ENCODE data around the gene TMEM273.
"Not testable (repeated sequence)": the region's sequence is repeated elsewhere in the genome, so short reads cannot be mapped to it uniquely, and the experiment has no call there.

TMEM273 gene

DNA sequence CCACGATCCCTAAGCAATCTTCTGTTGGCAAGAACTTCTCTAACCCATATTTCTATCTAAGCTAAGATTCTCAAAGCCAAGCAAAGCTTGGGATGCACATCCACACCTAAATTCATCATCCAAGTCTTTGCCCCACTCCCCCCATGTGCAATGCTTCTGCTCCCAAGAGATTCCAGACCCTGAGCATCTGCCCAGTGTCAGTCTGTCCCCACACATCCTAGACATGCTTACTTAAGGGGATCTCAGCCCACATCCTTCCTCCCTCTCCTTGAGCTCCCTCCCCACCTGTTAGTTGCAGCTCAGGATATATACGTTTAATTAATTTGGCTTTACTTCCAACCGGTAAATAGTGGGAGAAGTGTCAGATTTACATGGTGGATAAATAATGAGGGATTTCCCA is 17.0 kb upstream of the TMEM273 start:
- peak; percentile 76 for DNase-seq (ENCODE audit: low spot score)

DNA sequence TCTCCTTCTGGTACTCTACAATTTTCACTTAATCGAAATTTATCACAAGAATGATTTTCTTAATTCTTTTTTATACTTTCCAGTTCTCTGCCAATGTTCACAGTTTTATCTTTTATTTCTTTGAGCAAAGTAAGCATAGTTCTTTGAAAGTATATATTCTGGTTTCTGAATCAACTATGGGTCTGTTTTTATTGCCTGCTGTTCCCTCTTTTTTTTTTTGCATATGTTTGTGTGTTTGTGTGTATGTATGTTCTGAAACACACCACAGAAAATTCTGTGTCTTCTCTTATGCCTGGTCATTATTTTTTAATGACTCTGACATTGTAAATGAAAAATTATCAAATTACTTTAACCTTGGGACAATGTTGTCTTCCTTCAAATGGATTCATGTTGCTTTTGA is 15.9 kb upstream of the TMEM273 start:
- no peak for DNase-seq (ENCODE audit: low spot score)

DNA sequence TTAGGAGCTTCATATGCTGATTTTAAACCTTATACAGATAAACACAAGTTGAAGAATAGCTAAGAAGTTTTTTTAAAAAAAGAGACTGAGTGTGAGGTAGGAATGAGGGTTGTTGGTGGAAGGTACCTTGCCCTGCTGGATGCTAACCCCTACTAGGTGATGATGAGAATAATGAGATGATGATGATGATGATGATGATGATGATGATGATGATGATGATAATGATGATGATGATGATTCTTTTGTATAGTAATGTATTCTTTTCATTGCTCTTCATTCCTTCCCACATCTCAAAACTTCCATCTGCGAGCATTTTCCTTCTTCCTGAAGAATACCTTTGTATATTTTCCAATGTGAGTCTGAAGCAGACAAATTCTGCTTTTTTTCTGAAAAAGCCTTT is 14.1 kb upstream of the TMEM273 start:
- DNase-seq (ENCODE audit: low spot score), result no peak

DNA sequence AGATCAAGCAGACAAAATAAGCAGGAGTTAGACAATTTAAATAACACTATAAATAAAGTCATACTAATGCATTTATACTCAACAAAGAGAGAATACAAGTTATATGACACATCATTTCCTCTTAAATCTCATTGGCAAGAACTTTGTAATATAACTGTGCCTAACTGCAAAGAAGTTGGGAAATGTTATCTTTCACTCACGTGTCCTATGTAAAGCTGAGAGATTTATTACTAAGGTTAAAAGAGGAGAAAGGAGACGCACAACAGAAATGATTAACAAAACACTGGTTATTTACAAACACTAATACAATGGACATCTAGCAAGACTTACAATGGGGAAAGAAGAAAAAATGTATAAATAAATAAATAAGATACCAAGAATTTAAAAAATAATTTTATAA is 12.7 kb upstream of the TMEM273 start:
- DNase-seq (ENCODE audit: low spot score), result no peak

DNA sequence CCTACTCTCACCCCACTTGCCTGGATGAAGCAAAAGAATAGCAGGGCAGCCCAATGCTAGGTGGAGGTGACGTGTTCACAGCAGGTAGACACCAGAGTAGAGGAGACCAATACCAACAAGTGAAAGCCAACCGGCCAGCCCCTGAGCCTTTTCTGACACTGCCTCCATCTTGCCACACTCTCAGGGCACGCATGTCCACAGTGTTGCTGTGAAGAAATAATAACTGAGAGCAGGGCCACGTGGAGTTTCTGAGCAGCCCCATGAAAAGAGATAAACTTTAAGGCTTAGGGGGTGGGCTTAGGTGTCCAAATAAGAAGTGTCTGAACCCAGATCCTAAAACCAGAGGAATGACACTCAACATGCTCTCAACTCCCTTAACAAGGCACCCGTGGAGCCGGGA is 9.0 kb upstream of the TMEM273 start:
- no peak for DNase-seq (ENCODE audit: low spot score)

DNA sequence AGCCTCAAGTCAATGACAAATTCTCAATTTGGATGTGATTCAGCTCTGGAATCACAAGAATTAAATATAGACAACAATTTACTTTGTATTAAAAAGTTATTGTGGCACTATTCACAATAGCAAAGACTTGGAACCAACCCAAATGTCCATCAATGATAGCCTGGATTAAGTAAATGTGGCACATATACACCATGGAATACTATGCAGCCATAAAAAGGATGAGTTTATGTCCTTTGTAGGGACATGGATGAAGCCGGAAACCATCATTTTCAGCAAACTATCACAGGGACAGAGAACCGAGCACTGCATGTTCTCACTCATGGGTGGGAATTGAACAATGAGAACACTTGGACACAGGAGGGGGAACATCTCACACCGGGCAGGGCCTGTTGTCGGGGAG is 7.7 kb upstream of the TMEM273 start:
- DNase-seq (ENCODE audit: low spot score), result not testable (repeated sequence)

DNA sequence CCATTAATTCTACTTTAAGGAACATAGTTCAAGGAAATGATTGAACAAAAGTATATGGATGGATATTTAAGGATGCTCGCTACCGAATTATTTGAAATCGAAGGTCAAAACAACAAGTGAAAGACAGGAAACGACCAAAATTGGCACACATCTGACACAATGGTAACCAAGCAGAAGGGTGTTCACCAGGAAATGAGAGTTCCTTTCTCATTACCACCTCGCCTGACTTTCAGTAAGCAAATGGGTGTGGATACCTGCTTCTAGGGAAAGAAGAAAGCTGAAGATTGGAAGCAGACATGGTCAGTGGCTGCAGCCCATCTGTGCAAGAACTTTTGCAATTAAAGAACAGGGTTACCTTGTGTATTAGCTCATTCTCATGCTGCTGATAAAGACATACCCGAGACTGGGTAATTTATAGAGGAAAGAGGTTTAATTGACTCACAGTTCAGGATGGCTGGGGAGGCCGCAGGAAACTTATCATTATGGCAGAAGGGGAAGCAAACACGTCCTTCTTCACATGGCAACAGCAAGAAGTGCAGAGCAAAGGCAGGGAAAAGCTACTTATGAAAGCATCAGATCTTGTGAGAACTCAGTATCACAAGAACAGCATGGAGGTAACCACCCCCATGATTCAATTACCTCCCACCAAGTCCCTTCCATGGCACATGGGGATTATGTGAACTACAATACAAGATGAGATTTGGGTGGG is 6.2 kb upstream of the TMEM273 start:
- no peak for DNase-seq (ENCODE audit: low spot score)

DNA sequence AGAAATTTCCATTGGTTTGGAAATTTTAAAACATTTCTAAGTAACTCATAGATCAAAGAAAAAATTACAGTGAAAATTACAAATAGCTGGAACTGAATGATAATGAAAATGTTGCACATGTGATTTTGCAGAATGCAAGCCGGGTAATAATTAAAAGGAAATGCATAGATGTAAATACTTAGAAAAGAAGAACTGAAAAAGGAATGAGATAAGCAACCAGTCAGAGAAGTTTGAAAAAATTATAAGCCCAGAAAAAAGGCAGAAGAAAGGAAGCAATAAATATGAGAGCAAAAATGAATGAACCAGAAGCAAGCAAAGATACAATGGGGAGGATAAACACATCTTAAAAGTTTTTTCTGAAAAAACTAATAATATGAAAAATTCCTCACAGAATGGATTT is 3.2 kb upstream of the TMEM273 start:
- DNase-seq (ENCODE audit: low spot score), result no peak

DNA sequence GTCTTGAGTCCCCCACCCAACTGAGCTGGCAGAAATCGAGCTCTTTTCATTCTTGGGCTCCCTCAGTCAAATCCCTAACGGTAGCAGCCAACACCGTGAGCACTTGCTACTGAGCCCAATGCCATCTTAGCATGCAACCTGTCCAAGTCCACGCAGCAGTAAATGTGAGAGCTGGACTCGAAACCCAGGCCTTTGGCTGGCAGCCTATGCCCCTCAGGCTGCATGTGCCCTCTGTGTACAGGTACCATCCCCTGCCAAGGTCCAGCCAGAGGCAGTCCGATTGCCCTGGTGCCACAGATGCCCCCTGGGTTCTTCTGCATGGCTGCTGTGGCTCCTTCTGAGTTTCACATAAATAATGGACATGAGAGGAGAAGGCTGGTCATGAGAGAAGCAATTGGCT is 1.2 kb upstream of the TMEM273 start:
- DNase-seq (ENCODE audit: low spot score), result no peak

DNA sequence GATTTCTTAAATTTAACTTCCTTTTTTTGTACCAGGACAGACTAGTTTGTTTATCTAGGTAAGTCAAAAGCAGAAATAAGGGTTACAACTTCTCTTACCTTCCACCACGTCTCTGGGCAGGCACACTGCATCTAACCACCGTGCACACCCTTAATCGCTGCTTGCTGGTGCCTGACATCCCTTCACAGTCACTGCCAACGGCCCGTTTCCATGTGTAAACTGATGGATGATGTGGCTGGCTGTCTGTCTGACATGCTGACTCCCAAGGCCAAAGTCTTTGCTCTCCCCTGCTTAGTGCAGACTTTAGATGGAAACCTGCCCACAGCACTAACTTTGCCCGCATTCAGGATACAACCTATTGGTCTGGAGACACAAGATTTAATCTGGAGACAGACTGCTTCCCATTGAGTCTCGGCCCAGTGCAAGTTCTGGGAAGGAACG is 1.1 kb downstream of the TMEM273 start:
- DNase-seq (ENCODE audit: low spot score), result no peak

DNA sequence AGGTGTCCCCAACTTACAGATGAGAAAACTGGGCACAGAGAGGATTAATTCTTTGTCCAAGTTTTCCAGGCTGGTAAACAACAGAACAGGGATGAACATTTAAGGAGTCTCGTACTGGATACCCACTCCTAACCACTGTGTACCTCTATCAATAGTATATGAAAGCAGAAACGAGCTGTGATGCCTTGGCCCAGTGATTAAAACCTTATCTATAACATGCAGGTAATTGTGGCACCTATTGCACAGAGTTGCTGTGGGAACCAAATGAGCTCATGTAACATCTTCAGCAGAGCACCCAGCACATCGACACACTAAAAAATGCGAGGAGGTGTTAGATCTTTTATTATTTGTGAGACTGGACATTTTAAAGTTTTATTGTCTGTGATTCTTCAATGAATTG is 1.6 kb downstream of the TMEM273 start:
- no peak for DNase-seq (ENCODE audit: low spot score)

DNA sequence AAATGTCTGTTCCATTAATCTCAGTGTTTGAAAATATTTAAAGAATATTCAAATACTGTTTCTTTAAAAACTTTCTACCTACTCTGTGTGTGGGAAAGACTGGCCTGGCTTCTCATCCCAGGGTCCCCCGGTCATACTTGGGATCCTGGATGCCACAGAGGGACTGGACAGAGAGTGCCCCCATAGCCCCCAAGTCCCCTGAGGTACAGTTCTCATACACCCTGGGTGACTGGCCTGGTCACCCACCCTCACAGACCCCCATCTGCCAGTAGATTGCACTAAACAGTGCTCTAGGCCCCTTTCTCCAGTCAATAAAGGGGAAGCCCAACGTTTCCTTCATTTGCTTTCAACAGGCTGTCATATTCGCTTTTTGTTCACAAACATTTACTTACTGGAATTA is 3.0 kb downstream of the TMEM273 start:
- no peak for DNase-seq (ENCODE audit: low spot score)

DNA sequence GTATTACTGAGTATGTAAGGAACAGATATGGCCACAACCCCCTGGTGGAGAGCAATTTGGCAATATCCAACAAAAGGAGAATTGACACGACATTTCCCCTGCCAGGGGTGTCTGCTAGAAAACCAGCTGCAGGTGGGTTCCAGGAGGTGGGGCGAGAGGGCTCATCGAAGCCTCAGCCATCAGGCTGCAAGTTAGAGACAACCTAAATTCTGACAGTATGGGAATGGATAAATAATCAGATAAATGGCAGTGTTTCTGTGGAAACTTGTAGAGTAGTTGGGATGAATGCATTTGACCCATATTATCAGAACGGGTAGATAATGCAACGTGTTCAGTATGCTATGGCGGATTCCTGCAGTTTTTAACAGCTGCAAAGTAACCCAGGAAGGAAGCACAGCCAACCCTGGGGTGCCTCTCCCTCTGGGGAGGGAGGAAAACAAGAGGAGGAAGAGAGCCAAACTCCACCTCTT is 3.5 kb downstream of the TMEM273 start:
- no peak for DNase-seq (ENCODE audit: low spot score)

DNA sequence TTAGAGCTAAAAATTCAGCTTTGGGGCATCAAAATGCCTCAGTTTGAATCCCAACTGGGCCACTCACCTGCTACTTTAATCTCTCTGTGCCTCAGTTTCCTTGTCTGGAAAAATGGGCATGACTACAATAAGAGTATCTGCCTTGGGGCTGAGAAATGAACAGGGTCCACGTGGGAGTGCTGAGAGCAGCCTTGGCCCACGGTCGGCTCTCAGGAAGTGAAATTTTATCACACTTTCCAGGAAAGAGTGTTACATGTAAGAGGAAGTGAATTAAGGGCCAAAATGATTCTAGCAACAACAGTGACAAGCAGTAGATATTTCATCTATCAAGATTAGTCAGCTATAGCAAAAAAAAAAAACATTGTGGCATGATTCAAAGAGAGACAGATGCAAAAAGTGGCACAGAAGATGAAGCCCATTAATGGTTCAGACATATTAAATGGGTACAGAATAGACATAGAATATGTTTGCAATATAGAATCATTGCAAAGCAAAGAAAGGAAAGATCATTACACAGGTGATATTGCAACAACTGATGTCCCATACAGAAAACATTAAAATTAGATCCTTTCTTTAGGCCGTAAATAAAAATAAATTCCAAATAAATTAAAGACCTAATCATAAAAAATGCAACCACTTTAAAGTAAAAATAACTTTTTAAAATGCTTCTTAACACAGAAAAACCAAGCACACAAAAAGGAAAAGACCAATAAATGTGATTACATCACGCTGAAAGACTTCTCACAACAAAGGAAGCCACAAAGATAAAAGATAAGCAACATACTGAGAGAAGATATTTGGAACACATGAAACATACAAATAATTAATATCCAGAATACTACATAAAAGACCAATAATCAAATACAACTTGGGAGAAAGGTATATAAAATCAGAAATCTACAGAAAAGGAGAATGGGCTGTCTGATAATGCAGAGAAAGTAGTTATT is 4.3 kb downstream of the TMEM273 start:
- DNase-seq (ENCODE audit: low spot score), result no peak

DNA sequence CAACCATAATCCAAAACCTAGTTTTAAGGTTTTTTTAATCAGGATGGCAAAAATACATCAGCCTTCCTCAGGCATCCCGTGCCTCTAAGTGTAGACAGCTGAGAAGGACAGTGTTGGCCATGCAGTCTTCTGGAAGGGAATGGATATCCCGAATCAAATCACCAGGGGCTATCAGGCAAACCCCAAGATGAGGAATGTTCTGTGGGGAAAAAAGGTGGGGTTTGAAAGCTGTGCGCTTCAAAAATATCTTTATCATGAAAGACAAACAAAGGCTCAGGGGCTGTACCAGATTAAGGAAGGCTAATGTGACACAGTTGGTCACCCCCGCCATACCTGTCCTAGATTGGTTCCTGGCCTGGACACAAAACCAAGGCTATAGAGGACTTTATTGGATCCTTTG is 5.4 kb downstream of the TMEM273 start:
- no peak for DNase-seq (ENCODE audit: low spot score)

DNA sequence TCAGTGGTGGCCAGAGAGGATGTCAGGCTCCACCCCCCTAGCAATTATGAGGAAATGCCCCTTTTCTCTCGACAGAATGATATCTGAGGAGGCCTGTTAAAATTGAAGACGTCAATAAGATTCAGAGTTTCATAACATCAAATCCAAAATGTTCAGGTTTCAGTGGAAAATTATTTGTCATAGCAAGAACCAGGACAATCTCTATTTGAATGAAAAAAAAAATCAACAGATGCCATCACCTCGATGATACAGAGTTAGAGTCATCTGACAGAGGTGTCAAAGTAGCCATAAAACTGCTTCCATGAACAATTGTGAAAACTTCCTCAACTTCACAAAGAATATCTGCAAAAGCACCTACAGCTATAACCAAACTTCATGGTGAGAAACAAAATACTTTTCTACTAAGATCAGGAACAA is 7.7 kb downstream of the TMEM273 start:
- DNase-seq (ENCODE audit: low spot score), result no peak

DNA sequence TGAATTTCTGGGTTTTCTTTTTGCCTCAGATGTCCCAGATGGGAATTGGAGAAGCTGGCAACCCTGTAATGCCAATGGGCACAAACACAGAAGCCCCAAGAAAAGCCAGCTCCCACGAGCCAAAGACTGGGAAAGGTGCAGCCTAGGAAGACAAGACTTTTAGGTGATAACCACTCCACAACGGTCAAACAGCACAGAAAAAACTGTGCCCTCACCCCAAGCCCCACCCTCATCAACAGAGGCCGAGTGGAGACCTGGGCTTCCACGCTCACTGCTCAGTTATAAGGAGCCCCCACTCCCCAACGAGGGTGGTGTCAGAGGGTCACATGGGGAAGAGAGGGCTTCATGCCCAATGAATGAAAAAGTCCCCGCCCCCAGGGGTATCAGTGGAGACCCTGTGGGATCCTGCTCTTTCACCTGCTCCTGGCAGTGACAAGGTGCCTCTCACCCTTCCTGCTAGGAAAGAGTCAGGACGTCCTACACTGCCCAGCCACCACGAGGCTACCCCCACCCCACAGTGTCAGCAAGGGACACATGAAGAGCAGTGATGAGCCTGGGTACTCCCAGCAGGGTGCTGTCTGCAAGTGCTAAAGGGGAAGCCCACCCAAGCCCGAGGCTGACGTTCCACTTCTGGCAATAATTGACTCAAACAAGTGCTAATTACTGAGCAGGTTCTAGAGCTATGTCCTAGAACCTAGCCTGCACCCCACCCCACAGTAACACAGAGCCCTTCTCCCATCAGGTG is 8.3 kb downstream of the TMEM273 start:
- DNase-seq (ENCODE audit: low spot score), result no peak

DNA sequence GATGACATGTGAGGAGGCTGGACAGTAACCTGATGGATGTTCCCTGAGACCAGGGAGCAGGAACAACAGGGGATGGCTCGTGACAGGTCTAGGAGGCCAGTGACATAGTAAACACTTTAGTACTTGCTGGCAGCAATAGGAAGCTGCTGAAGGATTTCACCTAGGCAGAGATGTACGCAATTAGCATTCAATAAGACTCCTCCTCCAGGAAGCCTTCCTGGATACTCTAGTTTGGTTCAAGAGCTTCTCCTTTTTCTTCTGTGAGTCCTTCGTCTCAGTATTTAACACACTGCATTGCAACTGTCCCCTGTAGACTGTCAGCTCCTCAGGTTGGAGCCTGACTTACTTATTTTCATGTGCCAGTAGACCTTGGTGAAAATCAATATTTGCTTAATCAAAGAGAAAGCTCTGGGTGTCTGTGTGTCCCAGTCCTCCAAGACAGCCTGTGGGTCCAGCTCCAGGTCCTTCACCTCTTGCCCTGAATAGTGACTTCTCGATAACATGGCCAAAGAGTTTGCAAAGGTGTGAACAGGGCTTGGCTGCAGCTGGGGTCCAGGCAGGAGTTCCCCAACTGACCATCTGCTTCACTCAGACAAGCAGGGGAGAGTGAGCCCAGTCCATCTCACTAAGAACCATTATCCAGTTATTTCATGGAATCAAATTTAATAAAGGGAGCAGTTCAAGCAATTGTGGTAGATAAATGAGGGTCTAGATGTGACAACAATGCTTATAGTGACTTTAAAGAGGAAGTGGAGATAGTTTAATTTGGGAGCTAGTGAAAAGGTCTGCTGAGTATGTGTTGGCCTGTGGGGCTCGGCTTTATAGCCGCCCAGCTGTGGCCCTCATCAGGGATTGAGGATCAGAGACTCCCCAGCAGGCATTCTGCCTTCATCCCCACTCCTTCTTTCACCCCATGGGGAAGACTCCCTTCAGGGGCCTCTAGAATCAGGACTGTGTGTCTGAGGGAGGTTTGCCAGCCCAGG is 9.4 kb downstream of the TMEM273 start:
- no peak for DNase-seq (ENCODE audit: low spot score)

DNA sequence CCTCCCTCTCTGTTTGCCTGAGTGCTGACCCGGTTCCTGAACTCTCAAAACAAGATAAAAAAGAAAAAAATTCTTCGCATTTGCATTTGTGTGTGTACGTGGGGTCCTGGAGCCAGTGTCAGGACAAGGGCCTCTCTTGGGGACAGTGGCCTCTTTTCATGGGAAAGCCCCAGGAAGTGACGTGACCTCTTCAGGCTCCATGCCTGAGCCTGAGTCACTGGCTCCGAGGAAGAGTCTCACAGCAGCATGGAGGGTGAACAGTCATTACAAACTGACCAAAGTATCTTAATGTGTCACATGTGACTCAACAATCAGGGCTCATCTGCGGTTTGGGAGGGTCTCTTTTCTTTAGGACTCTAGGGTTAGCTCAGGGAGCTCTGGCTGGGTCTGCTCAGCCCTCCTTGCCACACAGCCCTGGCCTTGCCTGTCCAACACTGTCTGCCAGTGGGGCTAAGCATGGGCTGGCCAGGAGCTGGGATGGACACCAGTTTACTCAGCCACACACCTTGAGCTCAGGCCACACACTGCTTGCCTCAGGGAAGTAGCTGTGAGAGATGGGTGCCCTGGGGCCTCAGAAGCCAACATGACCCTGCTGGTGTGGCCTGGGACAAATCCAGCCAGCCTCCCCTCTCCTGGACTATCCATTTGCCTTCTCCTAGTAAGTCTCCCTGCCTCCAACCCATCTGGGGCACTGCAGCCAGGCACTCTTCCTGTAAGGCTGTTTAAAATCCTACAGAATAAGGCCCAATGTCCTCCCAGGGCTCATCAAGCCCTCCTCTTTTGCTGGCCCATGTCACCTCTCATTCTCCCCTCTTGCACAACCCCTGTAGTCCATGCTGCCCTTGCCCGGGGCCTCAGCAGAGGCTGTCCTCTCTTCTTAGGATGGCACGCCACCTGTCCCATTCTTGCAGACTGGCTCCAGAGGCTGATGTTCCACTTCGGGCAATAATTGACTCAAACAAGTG is 10.5 kb downstream of the TMEM273 start:
- no peak for DNase-seq (ENCODE audit: low spot score)

Data from SK-N-DZ (cell line).